Vagina (tissue), 2 donors: ENCODE measurements around the gene FKBP15.

ENCODE experiments used
- POLR2A ChIP-seq, 2 donors: fragments of 450-650 bp; IDR thresholded peaks; one replicate each; pipeline ENCODE4 v1.6.1; 2017; ENCODE audit warnings: antibody characterized with exemption in 2 of 2, mild to moderate bottlenecking in 2 of 2, moderate library complexity in 2 of 2
- POLR2AphosphoS5 ChIP-seq, 2 donors: sonication (generic); formaldehyde crosslinking; IDR thresholded peaks; one replicate each; pipeline ENCODE4 v1.9.0; 2017; ENCODE audit warnings: antibody characterized with exemption in 2 of 2, mild to moderate bottlenecking in 2 of 2, low read depth in 1 of 2; ENCODE audit not compliant: insufficient read depth in 1 of 2
- TF ChIP-seq, protein P1 (sequence below), 3 experiments: fragments of 450-650 bp in 2 of 3; fragments of 200-600 bp in 1 of 3; sonication (generic) in 1 of 3; IDR thresholded peaks; one replicate each; pipeline ENCODE4 v1.5.1; 2017 to 2019; ENCODE audit warnings: antibody characterized with exemption in 3 of 3, mild to moderate bottlenecking in 2 of 3, moderate library complexity in 2 of 3

GRCh38 chr9:113163001-113163400 lies 58.1 kb downstream of the FKBP15 start:
- TF ChIP-seq, protein P1, sequence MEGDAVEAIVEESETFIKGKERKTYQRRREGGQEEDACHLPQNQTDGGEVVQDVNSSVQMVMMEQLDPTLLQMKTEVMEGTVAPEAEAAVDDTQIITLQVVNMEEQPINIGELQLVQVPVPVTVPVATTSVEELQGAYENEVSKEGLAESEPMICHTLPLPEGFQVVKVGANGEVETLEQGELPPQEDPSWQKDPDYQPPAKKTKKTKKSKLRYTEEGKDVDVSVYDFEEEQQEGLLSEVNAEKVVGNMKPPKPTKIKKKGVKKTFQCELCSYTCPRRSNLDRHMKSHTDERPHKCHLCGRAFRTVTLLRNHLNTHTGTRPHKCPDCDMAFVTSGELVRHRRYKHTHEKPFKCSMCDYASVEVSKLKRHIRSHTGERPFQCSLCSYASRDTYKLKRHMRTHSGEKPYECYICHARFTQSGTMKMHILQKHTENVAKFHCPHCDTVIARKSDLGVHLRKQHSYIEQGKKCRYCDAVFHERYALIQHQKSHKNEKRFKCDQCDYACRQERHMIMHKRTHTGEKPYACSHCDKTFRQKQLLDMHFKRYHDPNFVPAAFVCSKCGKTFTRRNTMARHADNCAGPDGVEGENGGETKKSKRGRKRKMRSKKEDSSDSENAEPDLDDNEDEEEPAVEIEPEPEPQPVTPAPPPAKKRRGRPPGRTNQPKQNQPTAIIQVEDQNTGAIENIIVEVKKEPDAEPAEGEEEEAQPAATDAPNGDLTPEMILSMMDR (IDR thresholded peaks at IDR 0.05) = no peak
- TF ChIP-seq POLR2AphosphoS5 (IDR thresholded peaks at IDR 0.05; ENCODE audit: insufficient read depth in 1 of 2, low read depth in 1 of 2) (no peak), POLR2A (IDR thresholded peaks at IDR 0.05) (no peak)
